Keratinocyte (primary cell): ENCODE data around the gene C12orf60. TPM values are rescaled to one million over a fixed set of nuclear protein-coding genes. Genes with fewer than 3 reads are reported as not detected.

Experiments
- DNase-seq: peaks from one replicate; pipeline ENCODE4 v3.0.0-alpha.2; 2011; ENCODE audit warnings: low read depth, missing footprints, low spot score
- FAIRE-seq: peaks from 2 replicates; lab custom pipeline; 2011; peaks lifted over from hg19 to GRCh38; lab: Jason Lieb, UNC
- H2AFZ ChIP-seq: 2 replicates; pipeline ENCODE4 v1.6.0; 2012; ENCODE audit warnings: low read length, control low read depth, inconsistent platforms; ENCODE audit not compliant: control insufficient read depth
- H3K27ac ChIP-seq: 2 replicates; pipeline ENCODE4 v1.5.1; 2011; ENCODE audit warnings: low read length; ENCODE audit not compliant: control insufficient read depth, insufficient read depth
- H3K27me3 ChIP-seq: 3 replicates; pipeline ENCODE4 v1.6.0; 2011; ENCODE audit warnings: low read length; ENCODE audit not compliant: control insufficient read depth, insufficient read depth; ENCODE audit errors: extremely low read depth
- H3K36me3 ChIP-seq, 2 experiments: 2 replicates in 1 of 2; 3 replicates in 1 of 2; pipeline ENCODE4 v1.5.1; 2011; ENCODE audit warnings: low read length in 2 of 2, mild to moderate bottlenecking in 1 of 2; ENCODE audit not compliant: control insufficient read depth in 2 of 2, insufficient read depth in 2 of 2; ENCODE audit errors: extremely low read depth in 1 of 2
- H3K4me1 ChIP-seq: 3 replicates; pipeline ENCODE4 v1.5.1; 2011; ENCODE audit warnings: low read length; ENCODE audit not compliant: control insufficient read depth, insufficient read depth; ENCODE audit errors: extremely low read depth
- H3K4me2 ChIP-seq: 3 replicates; pipeline ENCODE4 v1.6.0; 2011; ENCODE audit warnings: low read depth, low read length; ENCODE audit not compliant: control insufficient read depth, insufficient read depth; ENCODE audit errors: extremely low read depth
- H3K4me3 ChIP-seq, 3 experiments: fragments of 200-600 bp in 1 of 3; sonication (generic) in 1 of 3; 2 replicates in 2 of 3; 3 replicates in 1 of 3; pipeline ENCODE4 v1.5.1; 2011 to 2016; ENCODE audit warnings: low read length in 3 of 3, mild to moderate bottlenecking in 3 of 3, control low read depth in 2 of 3, inconsistent platforms in 1 of 3, low read depth in 1 of 3, mixed read lengths in 1 of 3, mixed run types in 1 of 3, moderate library complexity in 1 of 3; ENCODE audit not compliant: control insufficient read depth in 2 of 3, insufficient read depth in 2 of 3; ENCODE audit errors: extremely low read depth in 1 of 3
- H3K79me2 ChIP-seq: 2 replicates; pipeline ENCODE4 v1.6.0; 2012; ENCODE audit warnings: low read length; ENCODE audit not compliant: control insufficient read depth, insufficient read depth
- H3K9ac ChIP-seq: 3 replicates; pipeline ENCODE4 v1.6.0; 2011; ENCODE audit warnings: low read length; ENCODE audit not compliant: control insufficient read depth, insufficient read depth; ENCODE audit errors: extremely low read depth
- H3K9me1 ChIP-seq: 3 replicates; pipeline ENCODE4 v1.6.0; 2011; ENCODE audit warnings: low read length; ENCODE audit not compliant: control insufficient read depth, insufficient read depth; ENCODE audit errors: extremely low read depth
- H3K9me3 ChIP-seq: 2 replicates; pipeline ENCODE4 v1.5.1; 2012; ENCODE audit warnings: low read depth, low read length; ENCODE audit not compliant: control insufficient read depth
- H4K20me1 ChIP-seq: 3 replicates; pipeline ENCODE4 v1.6.0; 2011; ENCODE audit warnings: low read length; ENCODE audit not compliant: control insufficient read depth, insufficient read depth; ENCODE audit errors: extremely low read depth
- CTCF ChIP-seq, 3 experiments: IDR thresholded peaks in 1 of 3; conservative IDR thresholded peaks in 1 of 3; optimal IDR thresholded peaks in 1 of 3; 2 replicates in 2 of 3; 3 replicates in 1 of 3; pipeline versions ENCODE3 to v1.5.1; 2011; ENCODE audit warnings: low read length in 3 of 3, mild to moderate bottlenecking in 3 of 3, moderate library complexity in 2 of 3, control low read depth in 1 of 3, inconsistent platforms in 1 of 3; ENCODE audit not compliant: insufficient read depth in 2 of 3; ENCODE audit errors: extremely low read depth in 1 of 3
- EZH2 ChIP-seq: IDR thresholded peaks from one replicate; pipeline ENCODE4 v1.6.1; 2012; ENCODE audit warnings: inconsistent platforms, mild to moderate bottlenecking, low read length, moderate library complexity
- dilution Hi-C: fragments of 300-500 bp; cut with MboI; formaldehyde crosslinking; loops from one replicate; pipeline ENCODE4 v1.7.0; 2020; ENCODE audit warnings: low sequenced_read_pairs; ENCODE audit not compliant: extremely low pct_ligation_motif_present
- polyA plus RNA-seq, 5 experiments: library from polyadenylated mRNA; depleted of rRNA in 3 of 5; stranded (reverse) in 3 of 5; stranded (forward) in 1 of 5; unstranded in 1 of 5; fragments of >200 nt; gene quantifications; 1 replicate in 1 of 5; 2 replicates in 3 of 5; 3 replicates in 1 of 5; pipeline versions ENCODE4 v1.2.1 to v1.2.3, GENCODE V29; 2011 to 2012; ENCODE audit warnings: missing spikeins in 2 of 5, low read depth in 1 of 5, low replicate concordance in 1 of 5

C12orf60 gene
- polyA plus RNA-seq, 1 donor (not counting 4 experiments of a cell fraction or from before 2014, with no cell fraction given), result 3.2 TPM

- dilution Hi-C loops, result no loop called here
- DNase-seq (peak; percentile 78), FAIRE-seq (no peak)
- peaks cover 16% of the 10 kb centered on the region for H3K4me1 ChIP-seq
- H3K9me3 ChIP-seq, result no peaks in the 10 kb centered on the region
- H3K36me3 ChIP-seq, result no peaks in the 10 kb centered on the region
- H3K9me1 ChIP-seq, result no peaks in the 10 kb centered on the region
- H3K4me2 ChIP-seq, result peak overlapping the region; percentile 92
- TF ChIP-seq EZH2 (no peak), CTCF (optimal IDR thresholded peaks at IDR 0.05 in 1 of 3, IDR thresholded peaks at IDR 0.05 in 1 of 3, conservative IDR thresholded peaks at IDR 0.05 in 1 of 3; ENCODE audit: extremely low read depth in 1 of 3, insufficient read depth in 2 of 3, low read length in 3 of 3) (no peak)
- peak overlapping the region; percentile 56 to 90 (median 80) for H3K4me3 ChIP-seq
- peak overlapping the region; percentile 90 for H3K9ac ChIP-seq
- H3K79me2 ChIP-seq, result peaks cover 10% of the 10 kb centered on the region
- H3K27me3 ChIP-seq, result no peaks in the 10 kb centered on the region
- no peaks in the 10 kb centered on the region for H4K20me1 ChIP-seq
- peak overlapping the region; percentile 92 for H3K27ac ChIP-seq
- peak overlapping the region; percentile 80 for H2AFZ ChIP-seq
Measured at GRCh38 chr12:14770496-14771461, 32.7 kb upstream of the C12orf60 start.

- dilution Hi-C loops, result no loop called here
Measured at GRCh38 chr12:14771651-14772137, 31.8 kb upstream of the C12orf60 start.

More at GRCh38 chr12:14771651-14772137, 31.8 kb upstream of the C12orf60 start:
- Histone ChIP-seq H3K27me3 (no peaks in the 10 kb centered on the region), H2AFZ (peak overlapping the region; percentile 2), H3K4me3 (peak overlapping the region in 2 of 3 experiments; percentile 44 to 80), H3K9ac (no peak overlapping the region), H4K20me1 (no peaks in the 10 kb centered on the region), H3K27ac (peak overlapping the region; percentile 0), H3K79me2 (peaks cover 14% of the 10 kb centered on the region), H3K4me2 (peak overlapping the region; percentile 92), H3K9me3 (no peaks in the 10 kb centered on the region), H3K4me1 (peaks cover 25% of the 10 kb centered on the region), H3K9me1 (no peaks in the 10 kb centered on the region), H3K36me3 (no peaks in the 10 kb centered on the region)
- FAIRE-seq, result no peak
- DNase-seq, result no peak
- TF ChIP-seq EZH2, result no peak
